NCI-H2171 (cell line): ENCODE measurements around the gene EDIL3.
"Not testable (repeated sequence)": the region's sequence is repeated elsewhere in the genome, so short reads cannot be mapped to it uniquely, and the experiment has no call there.

Experiments used
- DNase-seq: peaks from one replicate; lab custom pipeline; 2025; lab: John Stamatoyannopoulos, UW

EDIL3 gene

DNA sequence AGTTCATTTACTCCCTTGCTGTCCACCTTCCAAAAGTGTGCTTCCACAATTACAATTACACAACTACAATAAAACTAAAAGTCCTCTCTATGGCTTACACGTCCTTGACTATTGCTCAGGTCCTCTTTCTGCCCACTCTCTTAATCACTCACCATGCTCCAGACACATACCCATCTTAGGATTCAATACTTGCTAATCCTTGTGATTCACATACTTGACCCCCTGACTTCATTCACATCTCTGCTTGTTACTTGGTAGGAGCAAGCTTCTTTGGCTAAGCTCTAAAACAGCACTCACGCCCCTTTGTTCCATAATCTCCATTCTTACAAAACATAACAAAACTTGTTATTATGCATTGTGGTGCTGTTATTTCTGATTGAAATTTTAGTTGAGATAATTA, 215.8 kb downstream of the EDIL3 start:
- no peak for DNase-seq

- DNase-seq: no peak
Observed at GRCh38 chr5:84163671-84164070, 221.0 kb downstream of the EDIL3 start.

DNA sequence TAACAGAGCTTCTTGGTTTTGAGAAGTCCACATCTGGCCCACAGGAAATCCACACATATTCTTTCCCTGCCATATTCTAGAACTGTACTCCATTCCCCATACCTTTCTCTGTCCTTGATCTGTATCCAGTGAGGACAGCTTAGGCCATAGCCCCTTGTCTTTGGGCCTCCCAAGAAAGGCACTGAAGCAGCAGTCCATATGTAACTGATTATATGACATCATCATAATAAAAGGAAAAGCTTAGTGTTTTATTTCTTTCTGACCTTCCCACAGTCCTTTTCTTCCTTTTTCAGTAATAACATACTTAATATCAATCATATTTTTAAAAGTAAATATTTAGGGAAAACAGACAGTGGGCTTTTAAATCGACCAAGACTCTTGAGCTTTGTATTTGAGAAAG, 222.0 kb downstream of the EDIL3 start:
- no peak for DNase-seq

- not testable (repeated sequence) for DNase-seq
Observed at GRCh38 chr5:84160650-84161049, 224.0 kb downstream of the EDIL3 start.

GRCh38 chr5:84149094-84149493, 235.6 kb downstream of the EDIL3 start:
- no peak for DNase-seq

DNA sequence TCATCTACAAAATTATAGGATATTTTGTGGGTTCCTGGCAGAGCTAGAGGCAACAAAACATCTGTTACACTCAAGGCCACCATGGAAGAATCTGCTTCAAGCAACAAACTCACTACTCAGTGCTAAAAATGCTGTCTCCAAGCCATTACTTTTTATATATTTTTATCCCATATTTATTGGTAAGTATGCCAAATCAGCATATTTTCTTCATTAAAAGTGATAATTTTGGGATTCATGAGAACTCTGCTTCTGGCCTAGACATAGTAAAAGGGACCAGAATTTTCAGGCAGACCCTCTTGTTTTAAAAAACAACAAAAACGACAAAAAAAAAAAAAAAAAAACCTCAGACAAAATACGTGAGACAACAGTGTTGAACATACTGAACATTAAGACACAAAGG, 236.0 kb downstream of the EDIL3 start:
- DNase-seq: no peak

DNA sequence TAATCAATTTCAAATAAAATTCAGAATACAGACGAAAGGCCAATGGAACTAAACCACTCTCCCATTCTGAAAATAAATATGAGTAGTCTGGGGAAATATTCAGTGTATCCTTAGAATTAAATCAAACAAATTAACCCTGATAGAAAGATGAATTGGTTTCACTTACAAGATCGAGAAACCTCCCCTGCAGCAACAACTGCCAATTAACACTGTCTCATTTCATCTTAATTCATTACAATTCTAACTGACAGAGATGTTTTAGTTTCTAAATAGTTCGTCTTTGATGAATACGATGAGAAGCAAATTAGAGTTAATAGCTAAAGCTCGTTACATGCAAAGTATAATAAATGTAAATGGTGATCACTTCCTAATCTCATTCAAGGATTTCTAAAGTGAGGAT, 247.1 kb downstream of the EDIL3 start:
- no peak for DNase-seq

- DNase-seq: no peak
Observed at GRCh38 chr5:84131372-84131771, 253.3 kb downstream of the EDIL3 start.

DNA sequence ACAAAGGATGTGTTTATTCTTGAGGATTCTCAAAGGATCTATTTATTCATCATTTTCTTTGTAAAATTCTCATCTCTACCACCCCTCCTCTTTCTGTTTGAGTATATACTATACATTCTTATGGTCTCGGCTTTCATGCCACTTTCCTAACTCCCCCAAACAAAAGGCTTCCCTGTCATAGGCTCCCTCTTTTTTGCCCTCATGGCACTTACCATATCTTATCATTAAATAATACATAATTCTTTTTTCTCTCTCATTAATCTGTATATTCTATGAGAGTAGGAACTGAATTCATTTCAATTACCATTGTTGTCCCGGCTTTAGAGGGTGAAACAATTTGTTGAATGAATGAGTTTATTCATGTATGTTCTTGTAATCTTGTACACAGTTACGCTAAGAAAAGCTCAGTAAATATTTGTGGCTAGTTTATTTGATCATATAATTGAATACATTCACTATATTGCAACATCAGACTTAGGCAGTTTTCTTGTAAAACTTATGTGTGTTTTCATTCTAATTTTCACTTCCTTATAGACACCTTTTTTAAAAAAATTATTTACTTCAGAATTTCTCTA, 254.6 kb downstream of the EDIL3 start:
- no peak for DNase-seq

DNA sequence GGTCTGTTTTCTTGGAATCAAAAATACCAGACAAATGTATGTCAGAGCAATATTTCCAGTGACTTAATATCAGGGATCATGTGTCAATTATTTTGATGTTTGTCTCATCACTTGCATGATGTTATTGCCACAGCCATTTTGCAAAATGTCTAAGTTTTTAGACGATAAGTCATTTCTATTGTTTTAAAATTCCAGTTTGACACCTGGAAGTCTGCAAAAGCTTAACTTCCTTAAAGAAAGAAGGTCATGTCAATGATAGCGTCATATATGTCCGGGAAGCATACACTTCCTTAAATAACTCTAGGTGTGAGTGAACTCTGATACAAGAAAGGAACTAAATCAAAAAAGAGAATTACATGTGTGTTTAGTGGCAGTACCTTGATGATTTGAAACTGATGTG, 259.5 kb downstream of the EDIL3 start:
- DNase-seq: no peak

DNA sequence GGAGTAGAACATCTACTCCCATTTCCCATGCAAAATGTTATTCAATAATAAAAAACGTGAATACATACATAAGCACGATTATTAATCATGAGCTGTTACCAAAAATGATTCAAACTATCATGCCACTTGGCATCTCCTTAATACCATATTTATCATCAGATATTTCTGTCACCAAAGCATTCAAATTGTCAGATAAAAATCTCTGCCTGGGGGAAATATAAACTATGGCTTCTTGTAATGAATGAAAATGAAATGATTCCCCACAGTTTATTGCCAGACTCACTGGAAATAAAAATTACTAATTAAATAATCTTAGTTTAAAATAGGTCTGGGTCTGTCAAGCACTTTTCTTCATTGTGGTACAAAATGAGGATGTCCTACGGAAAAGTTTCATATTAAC, 265.4 kb downstream of the EDIL3 start:
- no peak for DNase-seq

DNA sequence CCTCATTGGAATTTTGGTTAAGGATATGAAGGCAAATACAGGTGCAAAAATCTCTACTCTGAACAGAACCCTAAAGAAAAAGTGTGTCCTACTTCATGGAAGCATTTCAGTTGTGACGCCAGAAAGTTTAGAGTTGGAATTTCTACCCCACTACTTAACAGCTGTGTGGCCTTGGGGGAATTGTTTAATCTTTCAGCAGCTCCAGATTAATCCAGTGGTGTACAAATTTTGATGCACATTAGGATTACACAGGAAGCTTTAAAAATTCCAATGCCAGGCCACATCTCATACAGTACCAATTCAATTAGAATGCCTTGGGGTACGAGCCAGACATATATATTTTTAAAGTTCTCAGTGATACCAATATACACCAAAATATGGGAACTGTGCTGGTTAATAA, 266.1 kb downstream of the EDIL3 start:
- DNase-seq: no peak

- no peak for DNase-seq
Observed at GRCh38 chr5:84115727-84116126, 269.0 kb downstream of the EDIL3 start.

GRCh38 chr5:84113246-84114105, 271.2 kb downstream of the EDIL3 start:
- no peak for DNase-seq

GRCh38 chr5:84092738-84093137, 291.9 kb downstream of the EDIL3 start:
- no peak for DNase-seq

DNA sequence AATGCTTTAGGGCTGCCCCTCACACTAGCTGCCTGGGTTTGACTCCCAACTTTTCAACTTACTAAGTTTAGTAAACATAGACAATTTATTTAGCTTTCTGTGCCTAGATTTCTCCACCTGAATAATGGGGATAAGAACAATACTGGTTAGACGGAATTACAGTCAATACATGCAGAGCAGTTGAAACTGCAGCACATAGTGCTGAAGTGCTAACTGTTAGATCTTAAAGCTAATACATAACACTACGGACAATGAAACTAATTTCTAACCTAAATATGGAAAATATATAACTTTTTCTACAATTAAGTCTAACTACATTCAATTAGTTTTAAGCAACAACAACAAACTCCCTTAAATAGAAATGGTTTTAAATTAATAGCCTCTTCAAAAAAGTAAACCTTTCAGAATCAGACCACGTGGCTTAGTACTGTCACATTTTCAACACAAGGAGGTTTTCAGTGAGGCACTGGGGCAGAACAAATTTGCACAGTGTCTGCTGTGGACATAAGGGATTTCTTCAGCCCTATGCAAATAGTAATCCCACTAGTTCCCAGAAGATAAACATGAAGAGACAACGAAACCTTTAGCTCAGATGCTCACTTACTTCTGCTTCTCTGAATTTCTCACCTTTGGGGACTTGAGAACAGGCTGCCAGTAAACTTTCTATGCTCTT, 293.4 kb downstream of the EDIL3 start:
- no peak for DNase-seq

DNA sequence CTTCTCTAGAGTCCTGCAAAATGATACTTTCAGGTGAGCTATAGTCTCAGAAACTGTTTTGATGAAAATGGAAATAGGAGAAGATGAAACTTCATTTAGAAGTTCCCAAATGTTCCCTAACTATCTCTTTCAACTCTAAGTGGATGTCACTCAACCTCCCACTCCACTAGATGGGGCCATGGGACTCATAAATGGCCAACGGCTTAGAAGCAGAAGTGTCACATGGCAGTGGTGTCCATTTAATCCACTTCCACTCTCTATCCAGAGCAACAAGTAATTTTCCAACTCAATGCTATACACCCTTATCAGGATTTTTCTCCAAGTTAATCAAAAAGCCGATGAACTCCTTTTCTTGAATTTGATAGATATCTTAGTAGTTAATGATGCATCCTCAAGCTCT, 295.7 kb downstream of the EDIL3 start:
- no peak for DNase-seq

DNA sequence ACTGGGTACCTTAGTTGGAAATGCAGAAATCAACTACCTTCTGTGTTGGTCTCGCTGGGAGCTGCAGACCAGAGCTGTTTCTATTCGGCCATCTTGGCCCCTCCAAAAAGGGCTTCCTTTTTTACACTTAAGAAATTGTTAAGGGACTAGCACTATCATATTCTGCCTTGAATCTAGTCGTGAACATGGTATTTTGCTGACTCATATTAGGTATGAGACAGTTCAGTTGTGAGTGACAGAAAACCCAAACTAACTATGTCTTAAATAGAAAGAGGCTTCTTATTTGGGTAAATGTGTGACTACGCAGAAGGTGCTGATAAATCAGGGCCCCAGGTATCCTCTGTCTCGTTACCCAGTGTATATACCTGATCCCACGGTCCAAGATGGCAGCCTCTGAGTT, 298.2 kb downstream of the EDIL3 start:
- DNase-seq: no peak

GRCh38 chr5:84085387-84086041, 299.2 kb downstream of the EDIL3 start:
- no peak for DNase-seq

GRCh38 chr5:84080908-84081307, 303.8 kb downstream of the EDIL3 start:
- DNase-seq: no peak

- no peak for DNase-seq
Observed at GRCh38 chr5:84072339-84072738, 312.3 kb downstream of the EDIL3 start.

DNA sequence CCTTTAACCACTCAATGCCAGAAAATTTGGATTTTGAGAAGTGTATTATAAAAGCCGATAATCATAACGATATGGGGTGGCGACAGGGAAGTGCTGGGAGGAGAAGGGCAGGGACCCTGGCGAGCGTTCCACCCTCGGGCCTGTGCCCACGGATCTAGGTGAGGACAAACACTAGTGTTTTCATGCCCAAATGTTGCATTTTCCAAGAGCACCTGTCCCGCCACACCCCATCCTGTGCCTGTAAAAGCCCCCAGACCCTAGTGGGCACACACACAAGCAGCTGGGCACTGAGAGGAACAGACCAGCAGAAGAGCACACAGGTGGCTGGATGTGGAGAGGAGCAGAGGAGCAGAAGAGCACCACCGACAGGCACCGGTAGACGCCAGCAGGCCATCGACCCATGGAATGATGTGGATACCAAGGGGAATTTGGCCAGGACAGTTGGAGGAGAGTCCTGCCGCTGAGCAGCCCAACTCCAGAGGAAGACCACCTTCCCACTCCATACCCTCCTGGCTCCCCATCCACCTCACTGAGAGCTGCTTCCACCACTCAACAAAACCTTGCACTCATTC, 315.0 kb downstream of the EDIL3 start:
- no peak for DNase-seq
